Measurements from ENCODE around the gene CCL27. TPM values are rescaled to one million over a fixed set of nuclear protein-coding genes. Genes with fewer than 3 reads are reported as not detected.

Gene CCL27
- total and polyA plus RNA-seq, 2 of the 8 experiments (the other 6 are each of a cell fraction or from before 2014, with no cell fraction given): 0.42 TPM; not detected in 1

GRCh38 chr9:34664281-34665066, 2.0 kb upstream of the CCL27 start (continued):
- TF ChIP-seq SRF (IDR thresholded peaks at IDR 0.05; ENCODE audit: low read depth, low read length): no peak
- TF ChIP-seq CREB1 (IDR thresholded peaks at IDR 0.05): peak; percentile 16; the same call in 1 of the 2 replicates
- no peak for TF ChIP-seq USF2 (IDR thresholded peaks at IDR 0.05; ENCODE audit: low read length)
- peak; percentile 44 for TF ChIP-seq CTBP2 (IDR thresholded peaks at IDR 0.05; ENCODE audit: borderline replicate concordance, insufficient read depth, insufficient read length, low read length)
- no peak for TF ChIP-seq SP4 (IDR thresholded peaks at IDR 0.05; ENCODE audit: low read length)
- TF ChIP-seq CHD1 (IDR thresholded peaks at IDR 0.05; ENCODE audit: low read depth, low read length): no peak
- TF ChIP-seq EGR1 (IDR thresholded peaks at IDR 0.05; ENCODE audit: borderline replicate concordance, low read depth, low read length): no peak
- no peak for TF ChIP-seq ATF2 (IDR thresholded peaks at IDR 0.05; ENCODE audit: low read length)
- TF ChIP-seq YY1 (IDR thresholded peaks at IDR 0.05; ENCODE audit: low read depth, low read length): no peak

All from H1 (cell line).